GM13976 (cell line): Measurements from ENCODE around the gene ZDHHC11.
"Not testable (repeated sequence)": the region's sequence is repeated elsewhere in the genome, so short reads cannot be mapped to it uniquely, and the experiment has no call there.

ENCODE experiments used
- DNase-seq: peaks from one replicate; pipeline ENCODE4 v3.0.0; 2012; ENCODE audit warnings: low spot score
- in situ Hi-C: fragments of 300-500 bp; cut with MboI; formaldehyde crosslinking; loops from one replicate; pipeline ENCODE4 v1.12.0; 2022; ENCODE audit warnings: low sequenced_read_pairs, mixed read lengths, inconsistent platforms; ENCODE audit not compliant: unreplicated experiment
- TF ChIP-seq, protein P1 (sequence below): IDR thresholded peaks from 2 replicates; pipeline ENCODE4 v1.5.1; 2012; ENCODE audit warnings: borderline replicate concordance, mild to moderate bottlenecking; ENCODE audit not compliant: insufficient read depth; ENCODE audit errors: extremely low read depth, missing control alignments, control extremely low read depth

The ZDHHC11 gene

DNA sequence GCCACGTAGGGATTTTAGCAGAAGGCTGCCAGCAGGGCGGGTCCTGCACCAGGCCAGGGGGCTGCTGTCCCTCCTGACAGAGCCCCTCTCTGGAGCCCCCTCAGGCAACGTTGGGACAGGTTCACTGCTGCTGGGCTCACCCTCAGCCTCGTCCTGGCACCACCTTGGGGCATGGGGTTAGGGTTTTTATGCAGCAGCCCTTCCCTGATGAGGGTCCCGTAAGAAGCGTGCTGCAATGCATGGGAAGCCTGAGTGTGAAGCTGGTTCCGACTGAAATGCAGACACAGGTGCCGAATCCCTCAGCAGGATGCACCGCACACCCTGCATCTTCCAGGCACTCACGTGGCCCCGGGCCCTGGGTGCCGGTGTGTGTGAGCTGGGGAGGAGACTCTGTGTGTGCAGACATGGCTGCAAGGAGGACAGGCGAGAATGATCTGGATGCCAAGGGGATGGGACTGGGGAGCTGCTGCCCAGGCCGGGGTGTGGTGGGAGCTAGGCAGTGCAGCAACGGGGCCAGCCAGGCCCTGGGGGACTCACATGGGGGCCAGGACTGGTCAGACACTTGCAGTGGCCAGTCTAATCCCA is 93.3 kb downstream of the ZDHHC11 start:
- TF ChIP-seq, protein P1, sequence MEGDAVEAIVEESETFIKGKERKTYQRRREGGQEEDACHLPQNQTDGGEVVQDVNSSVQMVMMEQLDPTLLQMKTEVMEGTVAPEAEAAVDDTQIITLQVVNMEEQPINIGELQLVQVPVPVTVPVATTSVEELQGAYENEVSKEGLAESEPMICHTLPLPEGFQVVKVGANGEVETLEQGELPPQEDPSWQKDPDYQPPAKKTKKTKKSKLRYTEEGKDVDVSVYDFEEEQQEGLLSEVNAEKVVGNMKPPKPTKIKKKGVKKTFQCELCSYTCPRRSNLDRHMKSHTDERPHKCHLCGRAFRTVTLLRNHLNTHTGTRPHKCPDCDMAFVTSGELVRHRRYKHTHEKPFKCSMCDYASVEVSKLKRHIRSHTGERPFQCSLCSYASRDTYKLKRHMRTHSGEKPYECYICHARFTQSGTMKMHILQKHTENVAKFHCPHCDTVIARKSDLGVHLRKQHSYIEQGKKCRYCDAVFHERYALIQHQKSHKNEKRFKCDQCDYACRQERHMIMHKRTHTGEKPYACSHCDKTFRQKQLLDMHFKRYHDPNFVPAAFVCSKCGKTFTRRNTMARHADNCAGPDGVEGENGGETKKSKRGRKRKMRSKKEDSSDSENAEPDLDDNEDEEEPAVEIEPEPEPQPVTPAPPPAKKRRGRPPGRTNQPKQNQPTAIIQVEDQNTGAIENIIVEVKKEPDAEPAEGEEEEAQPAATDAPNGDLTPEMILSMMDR: no peak
- peak; percentile 51 for DNase-seq
- in situ Hi-C loops: no loop called here

DNA sequence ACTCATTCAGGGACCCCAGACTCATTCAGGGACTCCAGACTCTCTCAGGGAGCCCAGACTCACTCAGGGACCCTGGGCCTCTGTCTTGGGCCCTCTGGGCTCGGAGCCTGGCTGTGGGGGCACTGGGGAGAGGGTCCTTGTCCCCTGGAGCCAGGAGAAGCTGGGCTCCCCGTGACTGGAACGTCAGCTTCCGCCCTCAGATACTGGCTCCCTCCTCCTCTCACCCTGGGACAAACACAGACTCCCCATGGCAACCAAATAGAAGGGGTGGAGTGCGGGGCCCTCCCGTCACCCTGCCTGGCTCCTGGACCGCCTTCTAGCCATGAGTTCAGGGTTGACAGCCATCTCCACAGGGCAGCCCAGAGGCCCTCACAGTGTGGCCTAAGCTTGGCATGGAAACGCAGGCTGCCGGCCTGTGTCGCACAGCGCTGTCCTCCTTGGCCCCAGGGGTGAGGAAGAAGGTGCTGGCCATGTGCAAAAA is 93.9 kb downstream of the ZDHHC11 start:
- in situ Hi-C loops: no loop called here
- TF ChIP-seq, protein P1: no peak
- peak; percentile 52 for DNase-seq

DNA sequence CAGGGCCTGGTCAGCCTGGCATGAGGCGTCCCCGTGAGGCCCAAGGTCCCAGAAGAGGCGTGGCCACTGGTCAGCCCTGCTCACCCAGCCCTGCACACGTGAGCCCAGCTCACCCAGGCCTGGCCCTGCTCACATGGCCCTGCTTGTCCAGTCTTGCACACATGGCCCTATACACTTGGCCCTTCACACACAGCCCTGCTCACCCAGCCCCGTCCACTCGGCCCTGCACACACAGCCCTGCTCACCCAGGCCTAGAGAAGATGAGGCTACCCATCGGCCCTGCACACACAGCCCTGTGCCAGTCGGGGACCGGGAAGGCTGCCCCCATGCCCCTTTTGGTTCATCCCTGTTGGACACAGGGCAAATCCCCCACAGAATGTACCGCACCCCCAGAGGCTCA is 94.6 kb downstream of the ZDHHC11 start:
- in situ Hi-C loops: no loop called here
- no peak for DNase-seq
- TF ChIP-seq, protein P1: no peak

DNA sequence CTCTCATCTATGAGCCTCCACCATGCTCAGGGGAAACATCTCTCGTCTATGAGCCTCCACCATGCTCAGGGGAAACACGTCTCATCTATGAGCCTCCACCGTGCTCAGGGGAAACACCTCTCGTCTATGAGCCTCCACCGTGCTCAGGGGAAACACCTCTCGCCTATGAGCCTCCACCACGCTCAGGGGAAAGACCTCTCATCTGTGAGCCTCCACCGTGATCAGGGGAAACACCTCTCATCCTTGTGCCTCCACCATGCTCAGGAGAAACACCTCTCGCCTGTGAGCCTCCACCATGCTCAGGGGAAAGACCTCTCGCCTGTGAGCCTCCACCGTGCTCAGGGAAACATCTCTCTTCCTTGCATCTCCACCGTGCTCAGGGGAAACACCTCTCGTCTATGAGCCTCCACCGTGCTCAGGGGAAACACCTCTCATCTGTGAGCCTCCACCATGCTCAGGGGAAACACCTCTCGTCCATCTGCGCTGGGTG is 96.6 kb downstream of the ZDHHC11 start:
- DNase-seq, in situ Hi-C loops: not testable (repeated sequence)

DNA sequence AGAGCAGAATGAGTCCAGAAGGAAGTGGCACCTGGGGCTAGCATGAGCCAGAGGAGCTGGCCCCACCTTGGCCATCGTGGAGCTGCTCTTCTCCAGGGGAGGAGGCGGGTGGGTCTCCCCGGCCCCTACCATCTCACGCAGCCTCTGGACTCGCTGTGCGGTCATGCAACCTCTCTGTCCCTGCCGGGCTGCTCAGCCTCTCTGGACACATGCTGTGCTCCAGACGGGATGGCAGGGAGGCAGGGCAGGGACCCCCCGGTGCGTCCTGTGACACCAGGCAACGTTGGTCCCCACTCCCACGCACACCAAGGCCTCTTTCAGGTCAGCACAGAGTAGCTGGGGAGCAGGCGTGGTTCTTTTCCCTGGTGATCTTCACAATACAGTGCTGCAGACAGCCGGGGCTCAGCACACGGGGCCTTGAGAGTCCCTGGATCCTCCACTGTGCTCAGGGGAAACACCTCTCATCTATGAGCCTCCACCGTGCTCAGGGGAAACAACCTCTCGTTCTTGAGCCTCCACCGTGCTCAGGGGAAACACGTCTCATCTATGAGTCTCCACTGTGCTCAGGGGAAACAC is 97.1 kb downstream of the ZDHHC11 start:
- DNase-seq, in situ Hi-C loops: not testable (repeated sequence)

DNA sequence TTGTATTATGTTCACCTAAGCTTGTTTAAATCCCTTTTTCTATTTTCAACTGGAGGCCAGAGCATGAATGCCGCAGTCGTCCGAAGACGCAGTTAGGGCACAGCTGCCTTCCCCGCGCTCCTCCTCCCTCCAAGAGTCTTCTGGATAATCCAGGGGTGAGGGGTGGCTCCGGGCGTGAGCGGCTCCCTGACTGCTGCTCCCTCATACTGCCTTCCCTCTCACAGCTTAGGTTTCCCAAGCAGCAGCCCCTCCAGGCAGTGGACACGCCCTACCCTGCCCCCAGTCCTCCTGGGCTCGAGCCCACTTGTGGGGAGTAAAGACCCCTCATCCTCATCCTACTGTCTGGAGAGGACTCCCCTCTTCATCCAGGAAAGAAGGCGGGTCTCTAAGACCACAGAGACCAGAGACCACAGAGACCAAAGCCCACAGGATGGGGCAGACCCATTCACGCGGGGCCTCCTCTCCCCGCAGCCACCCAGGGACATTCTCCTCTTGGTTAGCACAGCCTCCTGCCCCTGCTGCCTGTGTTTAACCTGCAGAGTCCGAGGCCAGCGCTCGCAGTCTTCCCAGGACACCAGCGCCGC is 98.2 kb downstream of the ZDHHC11 start:
- in situ Hi-C loops, DNase-seq: not testable (repeated sequence)

DNA sequence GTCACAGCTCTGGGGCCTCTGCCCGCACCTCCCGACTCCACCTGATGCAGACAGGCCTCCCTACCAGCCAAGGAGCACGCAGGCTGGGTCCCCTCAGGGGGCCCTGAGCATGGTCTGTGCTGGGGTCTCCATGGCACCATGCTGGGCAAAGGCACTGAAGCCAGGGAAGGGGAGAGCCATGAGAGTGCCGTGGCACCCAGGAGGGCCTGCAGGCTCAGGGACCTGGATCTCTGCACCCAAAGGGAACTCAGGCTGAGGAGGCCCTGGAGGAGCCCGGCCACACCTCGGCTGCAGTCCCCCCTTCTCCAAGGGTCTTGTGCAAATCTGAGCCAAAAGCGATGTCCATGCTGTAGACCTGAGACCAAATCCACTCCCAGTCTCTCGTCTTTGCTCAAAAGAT is 98.8 kb downstream of the ZDHHC11 start:
- in situ Hi-C loops, DNase-seq: not testable (repeated sequence)

DNA sequence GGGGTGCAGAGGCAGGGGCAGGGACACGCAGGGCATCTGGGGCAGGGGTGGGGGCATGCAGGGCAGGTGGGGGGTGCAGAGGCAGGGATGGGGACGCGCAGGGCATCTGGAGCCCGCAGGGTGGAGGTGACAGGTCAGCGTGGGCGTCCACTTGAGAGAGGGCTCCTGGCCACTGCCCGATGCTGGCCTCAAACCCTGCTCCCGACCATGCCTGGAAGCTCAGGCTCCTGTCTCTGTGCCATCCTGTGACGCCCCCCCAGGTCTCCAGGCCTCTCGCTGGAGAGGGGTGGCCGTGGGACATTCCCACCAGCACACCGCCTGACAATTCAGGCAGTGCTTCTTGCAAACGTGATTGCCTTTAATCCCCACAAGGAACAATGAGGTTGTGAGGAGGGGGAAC is 99.3 kb downstream of the ZDHHC11 start:
- DNase-seq: no peak
- in situ Hi-C loops: no loop called here
- TF ChIP-seq, protein P1: no peak

DNA sequence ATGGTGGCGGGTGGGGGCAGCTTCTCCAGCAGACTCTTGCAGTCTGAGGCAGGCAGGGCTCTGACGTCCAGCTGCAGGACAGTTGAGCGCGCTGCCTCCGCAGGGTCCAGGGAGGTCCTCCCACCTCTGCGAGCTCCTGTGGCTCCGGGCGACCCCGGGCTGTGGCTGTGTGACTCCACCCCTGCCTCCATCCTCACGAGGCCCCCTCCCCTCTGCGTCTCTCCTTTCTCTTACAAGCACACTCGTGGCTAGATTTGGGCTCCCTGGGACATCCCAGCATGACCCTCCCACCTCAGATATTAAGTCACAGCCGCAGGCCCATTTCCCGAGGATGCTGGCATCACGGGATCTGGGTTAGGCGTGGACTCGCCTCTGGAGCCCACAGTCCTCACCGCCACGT is 100.6 kb downstream of the ZDHHC11 start:
- DNase-seq, in situ Hi-C loops: not testable (repeated sequence)
